HG03469 (cell line): ENCODE measurements around the gene RCBTB1.
"Not testable (repeated sequence)": the region's sequence is repeated elsewhere in the genome, so short reads cannot be mapped to it uniquely, and the experiment has no call there.

Source experiments
- ATAC-seq: cut with Tn5 transposase; IDR thresholded peaks from one replicate; pipeline ENCODE4 v1.9.1; 2021; ENCODE audit warnings: mild to moderate bottlenecking, moderate library complexity, moderate number of reproducible peaks; ENCODE audit not compliant: unreplicated experiment

RCBTB1 gene

DNA sequence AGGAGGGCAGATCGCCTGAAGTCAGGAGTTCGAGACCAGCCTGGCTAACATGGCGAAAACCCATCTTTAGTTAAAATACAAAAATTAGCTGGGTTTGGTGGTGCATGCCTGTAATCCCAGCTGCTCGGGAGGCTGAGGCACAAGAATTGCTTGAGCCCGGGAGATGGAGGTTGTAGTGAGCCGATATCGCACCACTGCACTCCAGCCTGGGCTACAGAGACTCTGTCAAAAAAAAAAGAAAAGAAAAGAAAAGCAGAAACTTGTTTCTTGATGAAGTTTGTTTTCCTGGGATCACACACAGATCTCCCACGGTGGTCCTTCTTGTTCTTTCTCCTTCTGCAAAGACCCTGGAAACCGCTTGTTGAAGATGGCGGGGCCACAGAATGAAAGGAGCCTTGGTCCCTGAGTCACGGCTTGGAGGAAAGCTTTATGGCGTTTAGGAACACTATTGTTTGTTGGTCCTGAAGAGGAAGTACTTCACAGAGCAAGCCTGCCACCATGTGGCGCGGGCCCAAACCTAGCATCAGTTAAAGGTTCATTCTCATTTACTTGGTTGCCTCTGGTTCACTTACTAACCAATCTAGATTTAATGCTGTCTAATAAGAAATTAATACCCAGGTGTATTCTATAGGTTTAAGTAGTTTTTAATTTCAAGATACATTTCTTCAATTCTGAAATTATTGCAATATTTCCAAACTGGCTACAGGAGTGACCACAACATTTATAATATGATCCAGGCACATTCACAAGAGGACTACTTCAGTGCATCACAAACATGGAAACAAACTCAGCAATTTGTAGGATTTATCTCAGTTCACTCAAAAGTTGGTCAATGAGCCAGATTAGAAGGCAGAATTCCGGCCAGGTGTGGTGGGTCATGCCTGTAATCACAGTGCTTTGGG lies 21.6 kb upstream of the RCBTB1 start:
- ATAC-seq: peak; percentile 91

DNA sequence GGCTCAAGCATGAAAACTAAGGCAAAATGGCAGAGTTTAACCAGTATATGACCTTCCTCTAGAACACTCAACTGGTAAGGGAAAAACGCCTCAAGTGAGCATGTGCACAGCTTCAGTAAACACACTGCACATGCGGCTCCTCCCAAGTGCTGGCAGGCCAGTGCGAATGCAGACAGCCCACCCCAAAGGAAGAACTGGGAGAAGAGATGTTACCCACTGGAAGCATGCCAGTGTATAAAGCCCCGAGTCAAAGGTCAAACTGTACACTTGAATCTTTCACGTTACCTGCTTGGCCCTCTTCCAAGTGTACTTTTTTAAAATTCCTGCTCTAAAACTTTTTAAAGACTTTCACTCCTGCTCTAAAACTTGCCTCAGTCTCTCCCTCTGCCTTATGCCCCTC lies 19.2 kb upstream of the RCBTB1 start:
- ATAC-seq: no peak

DNA sequence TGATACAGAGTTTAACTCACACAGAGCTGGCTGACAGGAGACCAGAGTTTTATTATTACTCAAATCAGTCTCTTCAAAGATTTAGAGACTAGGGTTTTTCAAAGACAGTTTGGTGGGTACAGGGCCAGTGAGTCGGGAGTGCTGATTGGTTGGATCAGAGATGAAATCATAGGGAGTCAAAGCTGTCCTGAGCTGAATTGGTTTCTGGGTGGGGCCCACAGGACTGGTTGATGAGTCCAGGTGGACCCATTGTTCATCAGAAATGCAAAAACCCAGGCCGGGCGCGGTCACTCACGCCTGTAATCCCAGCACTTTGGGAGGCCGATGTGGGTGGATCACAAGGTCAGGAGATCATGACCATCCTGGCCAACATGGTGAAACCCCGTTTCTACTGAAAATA lies 17.3 kb upstream of the RCBTB1 start:
- not testable (repeated sequence) for ATAC-seq

DNA sequence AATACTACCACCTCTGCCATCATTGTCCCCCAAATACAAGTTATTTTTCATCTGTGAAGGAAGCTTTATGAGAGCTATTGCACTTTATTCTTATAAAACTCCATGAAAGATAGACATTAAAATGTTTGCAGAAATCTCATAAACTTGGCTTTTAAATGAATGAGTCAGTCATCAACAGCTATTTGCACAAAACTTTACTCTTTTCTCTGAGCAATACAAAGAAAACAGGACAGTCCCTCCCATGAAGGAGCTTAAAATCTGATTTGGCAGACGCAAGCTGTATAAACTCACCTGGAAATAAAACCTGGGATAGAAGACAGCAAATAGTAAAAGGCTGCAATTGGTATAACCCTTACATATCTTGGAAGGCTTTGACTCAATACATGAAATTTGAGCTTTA lies 16.6 kb upstream of the RCBTB1 start:
- no peak for ATAC-seq

DNA sequence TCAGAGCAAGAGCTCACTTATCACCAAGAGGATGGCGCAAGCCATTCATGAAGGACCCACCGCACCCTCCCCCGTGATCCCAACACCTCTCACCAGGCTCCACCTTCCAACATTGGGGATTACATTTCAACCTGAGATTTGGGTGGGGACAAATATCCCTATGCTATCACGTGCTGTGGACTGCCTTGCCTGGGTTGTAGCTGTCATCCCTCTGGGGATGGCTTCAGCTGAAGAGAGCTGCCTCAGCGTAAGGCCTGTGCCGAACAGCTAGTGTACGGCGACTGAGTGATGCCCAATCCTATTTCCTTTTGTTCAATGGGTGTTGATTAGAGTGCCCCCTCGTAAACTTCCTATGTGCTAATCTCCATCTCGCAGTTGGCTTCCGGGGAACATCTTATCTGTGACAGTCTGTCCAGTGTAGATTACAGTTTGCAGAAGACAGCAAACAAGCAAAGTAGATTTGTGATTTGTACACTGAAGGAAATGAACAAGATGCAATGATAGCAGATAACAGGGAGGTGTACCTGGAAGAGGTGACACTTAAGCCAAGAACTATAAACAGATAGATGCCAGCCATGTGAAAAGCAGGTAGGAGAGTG lies 11.8 kb upstream of the RCBTB1 start:
- no peak for ATAC-seq

DNA sequence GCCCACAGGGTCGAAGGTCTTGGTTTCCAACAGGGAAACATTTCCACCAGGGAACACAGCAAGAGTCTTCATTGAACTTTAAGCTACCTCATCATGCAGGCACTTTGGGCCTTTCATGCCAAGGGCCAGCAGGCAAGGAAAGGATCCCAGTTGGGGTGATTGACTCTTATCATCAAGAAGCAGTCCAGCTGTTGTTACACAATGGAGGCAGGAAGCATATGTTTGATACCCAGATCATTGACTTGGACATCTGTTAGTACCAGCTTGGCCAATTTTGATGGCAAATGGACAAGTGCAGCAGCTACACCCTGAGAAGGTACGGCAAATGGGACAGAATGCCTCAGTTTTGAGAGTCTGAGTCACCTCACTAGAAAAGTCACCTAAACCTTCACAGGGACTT lies 10.9 kb upstream of the RCBTB1 start:
- no peak for ATAC-seq

DNA sequence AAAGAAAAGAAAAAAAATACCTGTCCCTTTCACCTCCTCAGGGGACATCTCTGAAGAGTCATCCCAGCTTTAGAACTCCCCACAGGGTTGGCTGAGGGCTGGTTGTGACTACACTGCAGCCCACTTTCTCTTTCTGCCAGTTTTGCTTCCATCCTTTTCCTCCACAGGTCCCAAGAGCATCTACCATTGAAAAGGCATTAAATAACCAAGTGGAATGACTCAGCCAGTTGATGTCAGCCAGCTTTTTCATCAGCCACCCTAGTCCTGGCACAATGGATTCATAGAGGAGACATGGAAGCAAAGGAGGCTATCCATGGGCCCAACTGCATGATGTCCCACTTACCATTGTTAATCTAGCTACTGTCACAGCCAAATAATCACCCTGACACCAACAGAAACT lies 9.2 kb upstream of the RCBTB1 start:
- no peak for ATAC-seq

DNA sequence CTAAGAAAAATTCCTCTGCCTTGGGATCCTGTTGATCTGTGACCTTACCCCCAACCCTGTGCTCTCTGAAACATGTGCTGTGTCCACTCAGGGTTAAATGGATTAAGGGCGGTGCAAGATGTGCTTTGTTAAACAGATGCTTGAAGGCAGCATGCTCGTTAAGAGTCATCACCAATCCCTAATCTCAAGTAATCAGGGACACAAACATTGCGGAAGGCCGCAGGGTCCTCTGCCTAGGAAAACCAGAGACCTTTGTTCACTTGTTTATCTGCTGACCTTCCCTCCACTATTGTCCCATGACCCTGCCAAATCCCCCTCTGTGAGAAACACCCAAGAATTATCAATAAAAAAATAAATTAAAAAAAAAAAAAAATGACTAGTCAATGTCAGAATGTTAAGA lies 8.5 kb upstream of the RCBTB1 start:
- ATAC-seq: not testable (repeated sequence)

DNA sequence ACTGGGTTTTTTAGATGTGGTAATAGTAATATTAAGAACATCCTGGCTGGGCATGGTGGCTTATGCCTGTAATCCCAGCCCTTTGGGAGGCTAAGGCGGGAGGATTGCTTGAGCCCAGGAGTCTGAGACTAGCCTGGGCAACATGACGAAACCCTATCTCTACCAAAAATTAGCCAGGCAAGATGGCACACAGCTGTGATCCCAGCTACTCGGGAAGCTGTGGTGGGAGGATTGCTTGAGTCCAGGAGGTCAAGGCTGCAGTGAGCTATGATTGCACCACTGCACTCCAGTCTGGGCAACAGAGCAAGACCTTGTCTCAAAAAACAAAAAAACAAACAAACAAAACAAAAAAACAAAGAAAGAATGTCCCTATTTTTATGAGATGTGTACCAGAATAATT lies 5.4 kb upstream of the RCBTB1 start:
- ATAC-seq: not testable (repeated sequence)

DNA sequence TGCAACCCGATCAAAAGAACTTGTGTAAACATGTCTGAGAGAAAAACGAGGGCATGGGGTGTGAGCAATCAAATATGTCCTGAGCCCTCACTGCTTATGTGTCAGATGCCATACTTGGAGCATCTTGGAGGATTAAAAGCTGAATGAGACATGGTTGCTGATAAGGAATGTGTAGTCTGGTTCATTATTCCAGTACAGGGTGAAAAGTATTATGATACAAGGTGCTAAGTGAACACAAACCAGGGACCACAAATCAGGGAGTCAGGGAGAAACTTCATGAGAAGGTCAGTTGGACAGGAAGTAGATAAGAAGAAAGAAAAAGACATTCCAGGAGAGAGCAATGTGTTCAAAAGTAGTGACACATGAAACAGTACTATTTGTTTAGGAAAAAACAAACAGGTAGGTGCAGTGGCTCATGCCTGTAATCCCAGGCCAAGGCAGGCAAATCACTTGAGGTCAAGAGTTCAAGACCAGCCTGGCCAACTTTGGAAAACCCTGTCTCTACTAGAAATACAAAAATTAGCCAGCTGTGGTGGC lies 2.0 kb upstream of the RCBTB1 start:
- ATAC-seq: no peak

DNA sequence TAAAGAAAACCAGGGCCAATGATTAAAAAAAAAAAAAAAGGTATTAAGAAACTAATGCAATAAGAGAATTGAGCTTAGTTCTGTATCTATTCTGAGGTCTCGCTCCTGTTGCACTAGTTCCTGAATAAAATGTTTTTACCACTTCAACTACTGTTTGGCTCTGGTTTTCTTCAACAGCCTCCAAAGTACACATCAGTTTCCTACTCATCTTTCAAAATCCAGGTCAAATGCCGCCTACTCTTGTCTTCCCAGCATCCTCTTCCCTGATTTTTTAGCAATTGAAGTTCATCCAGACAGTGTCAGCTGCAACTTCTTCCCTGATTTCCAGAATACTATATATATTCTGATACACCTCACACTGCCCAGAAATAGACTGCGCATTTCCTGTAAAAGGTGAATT lies 1.4 kb upstream of the RCBTB1 start:
- ATAC-seq: no peak

DNA sequence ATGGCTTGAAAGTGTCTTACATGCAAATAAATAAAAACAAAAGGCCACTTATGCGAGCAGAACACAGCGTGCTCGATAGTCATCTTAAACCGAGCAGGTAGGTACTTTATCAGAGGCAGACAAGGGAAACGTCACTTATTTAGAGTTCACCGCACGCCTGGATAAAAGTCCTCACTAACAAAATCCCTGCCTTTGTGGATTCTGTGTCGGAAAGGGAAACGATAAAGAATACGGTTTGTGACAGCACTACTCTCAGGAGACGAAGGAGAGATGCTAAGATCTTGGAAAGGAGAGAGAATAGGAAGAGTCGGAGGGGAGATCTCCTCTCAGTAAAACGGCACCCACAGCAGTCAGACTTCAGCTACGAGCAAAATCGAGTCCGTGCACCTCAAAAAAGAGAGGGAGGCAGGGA lies 581 bp downstream of the RCBTB1 start:
- no peak for ATAC-seq

DNA sequence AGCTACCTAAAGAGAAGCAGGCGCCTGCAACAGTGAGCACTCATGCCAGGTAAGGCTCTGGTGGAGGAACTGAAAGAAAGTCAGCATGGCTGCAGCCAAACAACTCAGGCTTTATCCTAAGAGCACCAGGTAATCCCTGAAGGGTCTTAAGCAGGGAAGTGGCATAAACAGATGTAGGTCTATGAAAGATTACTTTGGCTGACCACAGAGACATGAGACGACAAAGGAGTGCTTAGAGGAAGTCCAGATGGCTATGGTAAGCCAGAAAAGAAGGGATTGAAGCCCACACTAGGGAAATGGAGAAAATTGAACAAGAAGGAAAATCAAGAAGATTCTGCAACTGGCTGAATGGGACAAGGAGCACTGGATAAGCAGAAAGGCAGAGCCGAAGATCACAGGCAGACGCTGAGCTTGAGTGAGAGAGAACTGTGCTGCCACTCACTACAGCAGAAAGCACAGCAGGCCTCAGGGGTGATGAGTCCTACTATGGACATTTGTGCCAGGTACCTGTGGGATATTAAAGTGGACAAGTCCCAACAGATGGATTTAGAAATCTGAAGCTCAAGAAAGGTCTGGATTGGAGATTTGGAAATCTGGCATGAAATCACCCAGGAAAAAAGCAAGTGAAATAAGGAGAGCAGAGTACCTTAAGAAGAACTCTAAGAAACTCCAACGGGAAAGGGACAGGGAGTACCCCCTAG lies 4.2 kb downstream of the RCBTB1 start:
- no peak for ATAC-seq

DNA sequence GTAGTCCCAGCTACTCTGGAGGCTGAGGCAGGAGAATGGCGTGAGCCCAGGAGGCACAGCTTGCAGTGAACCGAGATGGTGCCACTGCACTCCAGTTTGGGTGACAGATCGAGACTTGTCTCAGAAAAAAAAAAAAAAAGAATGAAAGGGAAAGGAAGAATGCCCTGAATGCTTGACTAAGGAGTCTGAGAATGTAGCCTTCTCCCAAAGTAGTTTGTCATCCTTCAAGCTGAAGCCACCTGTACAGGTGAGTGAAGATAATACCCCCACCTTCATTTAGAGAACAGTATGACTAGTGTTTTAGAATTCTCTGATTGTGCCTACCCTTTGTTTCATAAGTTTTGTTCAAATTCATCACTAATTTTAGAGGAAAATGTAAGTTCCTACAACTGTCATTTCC lies 5.9 kb downstream of the RCBTB1 start:
- no peak for ATAC-seq

DNA sequence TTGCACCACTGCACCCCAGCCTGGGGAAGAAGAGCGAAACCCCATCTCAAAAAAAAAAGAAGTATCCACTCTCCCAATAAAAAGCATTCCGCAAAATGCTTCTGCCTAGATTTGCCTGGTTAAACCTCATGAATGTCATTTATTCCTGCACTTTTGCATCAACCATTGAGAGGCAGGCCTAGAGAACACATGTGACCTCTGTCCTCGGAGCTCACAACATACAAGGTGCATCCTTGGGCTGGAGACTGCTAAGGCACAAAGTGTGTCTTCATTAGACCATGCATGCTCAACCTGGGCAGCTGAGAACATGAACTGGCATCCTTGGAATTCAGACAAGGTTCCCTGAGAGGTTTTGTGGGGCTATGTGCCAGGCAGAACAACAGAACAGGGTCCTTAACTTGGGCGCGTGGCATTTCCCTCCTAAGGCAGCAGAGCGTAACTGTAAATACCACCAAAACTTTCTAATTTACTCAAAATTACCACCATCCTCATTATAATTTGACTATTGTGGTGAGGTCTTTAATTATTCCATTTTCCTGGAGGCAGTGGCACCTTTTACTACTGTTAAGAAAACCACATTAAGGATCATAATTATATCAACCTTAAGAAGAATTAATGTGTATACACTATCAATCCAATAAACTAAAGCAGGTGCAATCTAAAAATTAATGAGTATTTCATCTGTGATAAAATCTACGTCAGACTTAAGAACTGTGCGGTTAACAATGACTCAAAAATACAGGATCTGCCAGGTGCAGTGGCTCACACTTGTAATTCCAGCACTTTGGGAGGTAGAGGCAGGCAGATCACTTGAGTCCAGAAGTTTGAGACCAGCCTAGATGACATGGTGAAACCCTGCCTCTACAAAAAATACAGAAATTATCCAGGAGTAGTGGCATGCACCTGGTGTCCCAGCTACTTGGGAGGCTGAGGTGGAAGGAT lies 13.8 kb downstream of the RCBTB1 start:
- ATAC-seq: no peak

DNA sequence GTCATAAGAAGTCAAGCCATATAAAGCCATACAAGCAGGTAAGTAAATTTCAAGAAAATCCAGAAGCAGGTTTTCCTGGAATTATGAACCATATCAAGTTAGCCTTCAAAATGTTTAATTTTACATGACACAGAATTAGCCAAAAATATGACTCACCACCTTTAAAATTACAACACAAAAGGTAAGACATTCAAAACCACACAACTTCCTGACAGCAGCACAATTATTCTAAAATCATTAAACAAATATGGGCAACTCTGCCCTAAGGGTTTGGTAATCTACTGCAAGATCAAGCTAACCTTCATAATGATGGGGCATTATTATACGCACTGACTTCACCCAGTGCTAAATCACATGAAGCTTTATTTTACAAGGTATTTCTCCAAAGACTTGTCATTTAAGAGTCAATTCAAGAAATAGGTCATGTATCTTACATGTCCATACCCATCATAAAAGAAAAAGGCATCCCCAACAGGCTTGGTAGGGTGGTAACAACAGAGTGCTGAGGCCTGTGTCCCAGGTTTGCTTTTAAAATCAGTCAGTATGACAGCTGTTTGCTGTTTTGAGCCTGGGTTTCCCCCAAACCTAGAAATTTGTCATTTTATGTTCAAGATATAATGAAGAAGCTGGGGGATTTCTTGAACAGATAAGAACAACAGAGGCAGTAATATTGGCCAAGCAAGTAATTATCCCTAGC lies 15.2 kb downstream of the RCBTB1 start:
- no peak for ATAC-seq

DNA sequence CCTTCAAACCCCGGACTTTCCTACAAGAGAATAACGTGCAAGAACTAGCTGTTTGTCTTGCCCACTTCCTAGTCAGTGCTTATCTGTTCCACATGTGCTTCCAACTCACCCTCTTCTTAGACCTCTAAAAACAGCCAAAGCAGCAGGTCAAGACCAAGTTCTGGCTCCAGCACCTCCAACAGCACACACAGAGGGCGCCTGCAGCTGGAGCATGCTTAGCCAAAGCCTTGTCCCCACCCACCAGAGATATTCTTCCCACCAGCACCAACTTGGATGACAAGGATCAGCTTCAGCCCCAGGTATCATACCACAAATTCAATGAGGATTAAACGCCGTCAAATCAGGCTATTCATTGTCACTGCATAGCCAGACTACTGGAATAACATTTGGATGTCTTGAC lies 17.9 kb downstream of the RCBTB1 start:
- ATAC-seq: no peak

DNA sequence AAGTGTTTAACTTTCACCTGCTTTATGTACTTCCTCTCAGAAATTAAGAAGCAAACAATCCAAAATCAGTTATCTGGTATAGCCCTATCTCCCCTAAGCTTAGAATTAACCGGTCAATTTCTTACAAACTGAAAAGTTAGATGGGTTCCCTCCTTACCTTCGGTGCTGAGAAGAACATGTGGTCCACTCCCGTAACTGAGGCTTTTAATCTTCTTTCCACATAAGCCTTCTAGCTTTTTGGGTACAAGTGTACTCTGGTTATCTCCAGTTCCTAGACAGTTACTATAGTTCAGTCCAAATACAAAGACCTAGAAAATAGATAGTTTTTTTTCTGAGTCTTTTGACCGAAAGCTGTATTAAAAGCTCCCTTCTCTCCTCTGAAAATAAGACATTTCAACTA lies 18.9 kb downstream of the RCBTB1 start:
- ATAC-seq: no peak

DNA sequence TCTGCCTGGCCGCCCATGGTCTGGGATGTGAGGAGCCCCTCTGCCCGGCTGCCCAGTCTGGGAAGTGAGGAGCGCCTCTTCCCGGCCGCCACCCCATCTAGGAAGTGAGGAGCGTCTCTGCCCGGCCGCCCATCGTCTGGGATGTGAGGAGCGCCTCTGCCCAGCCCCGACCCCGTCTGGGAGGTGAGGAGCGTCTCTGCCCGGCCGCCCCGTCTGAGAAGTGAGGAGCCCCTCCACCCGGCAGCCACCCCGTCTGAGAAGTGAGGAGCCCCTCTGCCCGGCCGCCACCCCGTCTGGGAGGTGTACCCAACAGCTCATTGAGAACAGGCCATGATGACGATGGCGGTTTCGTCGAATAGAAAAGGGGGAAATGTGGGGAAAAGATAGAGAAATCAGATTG lies 19.9 kb downstream of the RCBTB1 start:
- not testable (repeated sequence) for ATAC-seq

DNA sequence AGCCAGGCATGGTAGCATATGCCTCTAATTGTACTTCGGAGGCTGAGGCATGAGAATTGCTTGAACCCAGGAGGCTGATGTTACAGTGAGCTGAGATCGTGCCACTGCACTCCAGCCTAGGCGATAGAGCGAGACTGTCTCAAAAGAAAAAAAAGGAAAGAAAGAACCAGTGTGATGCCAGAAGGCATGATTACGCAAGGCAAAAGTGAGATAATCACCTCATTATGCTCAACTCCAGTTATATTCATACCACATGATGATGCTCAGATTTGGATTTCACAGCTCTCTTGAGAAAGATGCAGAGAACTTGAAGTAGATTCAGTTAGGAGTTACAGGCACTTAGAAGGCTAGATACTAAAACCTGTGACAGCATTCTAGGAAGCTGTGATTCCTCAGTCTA lies 21.8 kb downstream of the RCBTB1 start:
- ATAC-seq: no peak
